ENCODE data around the gene LARGE1.

Gene LARGE1

DNA sequence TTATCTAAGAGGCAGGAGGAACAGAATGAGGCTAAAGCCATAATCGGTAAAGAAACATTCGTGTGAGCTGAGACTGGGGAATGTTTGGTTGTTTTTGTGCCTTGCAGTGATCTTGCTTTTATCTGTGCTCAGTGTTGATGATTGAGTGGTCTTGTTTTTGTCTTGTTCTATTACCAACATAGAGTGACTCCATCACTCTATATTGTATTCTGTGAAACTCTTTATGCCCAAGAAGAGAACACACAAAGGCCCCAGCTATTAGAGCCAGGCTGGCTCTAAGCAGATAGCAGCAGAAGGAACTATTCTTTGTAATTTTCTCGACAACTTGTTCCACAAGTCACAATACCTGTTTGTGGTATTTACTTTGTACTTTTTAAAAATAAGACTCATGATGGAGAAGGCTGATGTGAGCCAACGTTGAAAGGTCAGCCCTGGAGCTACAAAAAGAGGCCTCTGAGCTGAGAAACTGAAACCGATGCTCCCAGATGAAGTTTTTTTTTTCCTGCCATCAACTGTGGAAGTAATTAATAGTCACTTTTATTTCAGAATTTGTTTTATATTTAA lies 68.4 kb downstream of the LARGE1 start:
- no peak for DNase-seq

DNA sequence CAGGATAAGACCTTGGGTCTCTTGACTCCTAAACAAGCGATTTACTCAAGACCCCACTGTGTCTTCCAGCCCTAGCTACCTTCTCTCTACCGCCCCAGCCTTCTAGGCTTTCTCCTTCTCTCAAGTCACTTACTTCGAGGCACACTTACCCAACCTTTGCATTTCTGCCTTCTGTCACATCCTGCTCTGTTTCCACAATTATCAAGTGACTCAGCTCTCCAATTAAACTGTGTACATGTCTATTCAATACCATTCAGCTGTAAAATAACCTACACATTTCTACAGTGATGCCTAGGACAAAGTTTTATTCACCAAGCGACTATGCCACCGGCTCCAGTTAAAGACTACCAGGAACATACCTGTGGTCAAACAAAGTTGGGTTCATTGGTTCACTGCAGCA lies 69.0 kb downstream of the LARGE1 start:
- no peak for DNase-seq

DNA sequence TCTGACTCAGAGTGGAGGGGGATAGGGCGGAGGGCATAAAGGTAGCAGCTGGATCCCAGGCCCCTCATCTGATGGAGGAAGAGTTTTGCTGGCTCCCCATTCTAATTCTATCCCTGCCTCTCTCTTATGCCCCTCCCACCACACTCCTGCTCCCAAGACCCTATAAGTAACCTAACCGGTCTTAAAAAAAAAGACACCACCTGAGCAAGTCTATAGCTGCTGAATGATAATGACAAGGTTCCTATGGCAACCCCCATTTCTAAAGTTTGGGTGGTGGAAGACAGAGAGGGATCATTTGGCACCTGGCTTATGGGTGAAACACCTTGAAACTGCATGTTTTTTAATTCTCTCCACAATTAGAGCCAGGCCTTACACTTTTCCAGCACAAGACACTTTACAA lies 69.6 kb downstream of the LARGE1 start:
- DNase-seq, result peak; percentile 27

DNA sequence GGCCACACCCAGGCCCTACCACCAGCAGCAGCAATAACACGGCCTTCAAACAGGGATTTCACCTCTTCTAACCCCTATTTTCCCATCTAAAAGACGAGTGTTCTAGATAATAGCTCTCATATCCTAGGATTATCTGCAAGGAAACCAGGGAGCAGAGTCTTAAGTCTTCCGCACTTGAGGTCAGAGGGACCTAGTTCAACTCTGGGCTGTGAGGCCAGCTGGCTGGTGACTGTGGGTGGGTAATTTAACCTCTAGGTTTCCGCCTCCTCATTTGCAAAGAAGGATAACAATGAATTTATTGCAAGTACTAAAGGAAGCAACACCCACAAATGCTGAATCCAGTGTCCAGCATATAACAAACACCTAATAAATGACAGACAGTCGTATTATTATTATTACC lies 70.1 kb downstream of the LARGE1 start:
- no peak for DNase-seq

DNA sequence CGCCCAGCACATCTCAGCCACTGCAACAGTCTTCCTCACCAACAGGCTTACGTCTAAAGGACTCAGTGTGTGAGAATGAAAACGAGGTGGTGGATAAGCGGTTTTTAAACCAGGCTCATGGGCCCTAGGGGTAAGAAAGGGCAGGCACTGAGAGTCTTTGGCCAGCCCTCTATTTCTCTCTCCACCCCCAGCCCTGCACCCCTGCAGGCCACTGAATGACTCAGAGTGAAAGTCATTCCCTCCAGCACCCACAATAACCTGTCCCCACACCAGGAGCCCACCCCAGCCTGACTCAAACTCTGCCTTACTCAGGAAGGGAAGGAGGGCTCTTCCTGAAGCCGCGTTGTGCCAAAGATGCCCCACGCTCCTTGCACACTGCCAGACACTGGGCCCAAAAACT lies 72.0 kb downstream of the LARGE1 start:
- DNase-seq, result no peak

DNA sequence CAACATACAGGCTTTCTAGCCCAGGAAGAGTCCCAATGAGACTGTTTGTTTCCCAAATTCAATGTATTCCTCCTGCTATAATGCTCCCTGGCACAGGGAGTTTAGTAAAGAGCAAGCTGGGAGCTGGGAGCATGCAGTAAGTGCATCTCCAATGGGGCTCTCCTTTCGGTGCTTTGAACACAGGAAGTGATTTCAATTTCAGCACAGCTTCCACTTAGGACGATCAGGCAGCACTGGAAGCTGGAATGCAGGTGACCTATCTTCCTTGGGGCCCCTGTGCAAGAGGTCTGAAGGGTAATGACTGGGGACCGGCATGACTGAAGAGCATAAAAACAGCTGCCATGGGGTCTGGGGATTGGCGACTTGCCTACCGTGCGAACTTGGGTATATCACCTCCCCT lies 76.0 kb downstream of the LARGE1 start:
- DNase-seq, result no peak

DNA sequence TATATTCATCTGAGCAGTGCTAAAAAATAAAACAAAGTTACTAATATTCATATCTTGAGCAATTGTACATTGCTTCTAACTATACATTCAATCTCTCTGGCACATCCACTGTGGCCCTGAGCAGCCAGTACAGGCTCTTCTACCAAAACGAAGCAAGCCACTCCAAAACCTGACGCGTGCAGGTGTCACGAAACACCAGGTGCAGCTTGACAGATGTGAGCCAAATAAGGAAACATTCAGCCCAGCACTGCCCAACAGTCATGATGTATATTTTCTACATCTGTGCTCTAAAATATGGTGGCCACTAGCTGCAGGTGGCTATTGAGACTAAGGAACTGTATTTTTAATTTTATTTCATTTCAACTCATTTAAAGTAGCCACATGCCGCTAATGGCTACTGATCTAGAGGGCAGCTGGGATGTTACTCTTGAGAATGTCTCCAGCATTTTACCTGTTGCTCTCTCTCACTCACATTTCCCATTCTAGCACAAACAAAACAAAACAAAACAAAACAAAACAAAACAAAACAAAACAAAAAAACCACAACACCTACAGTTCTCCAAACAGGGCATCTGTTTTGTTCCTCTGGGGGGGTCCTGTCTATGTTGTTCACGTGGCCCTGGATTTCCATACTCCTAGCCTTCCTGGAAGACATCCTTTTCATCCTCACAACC lies 77.7 kb downstream of the LARGE1 start:
- peak; percentile 83 for DNase-seq

DNA sequence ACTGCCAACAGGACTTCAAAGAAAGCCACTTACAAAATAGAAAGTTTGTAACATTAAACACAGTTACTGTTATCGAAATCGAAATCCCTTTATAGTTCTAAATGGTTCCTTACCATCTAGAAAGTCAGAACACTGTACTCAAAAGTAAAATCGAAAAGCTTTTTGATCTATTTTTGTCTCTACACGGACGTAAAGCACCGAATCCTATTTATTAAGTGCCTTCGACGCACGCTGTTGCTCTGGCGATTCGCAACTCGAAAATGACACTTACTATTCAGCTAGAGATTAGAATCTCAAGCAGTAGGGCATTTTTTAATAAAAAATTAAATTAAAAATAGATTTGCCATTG lies 78.3 kb downstream of the LARGE1 start:
- no peak for DNase-seq

DNA sequence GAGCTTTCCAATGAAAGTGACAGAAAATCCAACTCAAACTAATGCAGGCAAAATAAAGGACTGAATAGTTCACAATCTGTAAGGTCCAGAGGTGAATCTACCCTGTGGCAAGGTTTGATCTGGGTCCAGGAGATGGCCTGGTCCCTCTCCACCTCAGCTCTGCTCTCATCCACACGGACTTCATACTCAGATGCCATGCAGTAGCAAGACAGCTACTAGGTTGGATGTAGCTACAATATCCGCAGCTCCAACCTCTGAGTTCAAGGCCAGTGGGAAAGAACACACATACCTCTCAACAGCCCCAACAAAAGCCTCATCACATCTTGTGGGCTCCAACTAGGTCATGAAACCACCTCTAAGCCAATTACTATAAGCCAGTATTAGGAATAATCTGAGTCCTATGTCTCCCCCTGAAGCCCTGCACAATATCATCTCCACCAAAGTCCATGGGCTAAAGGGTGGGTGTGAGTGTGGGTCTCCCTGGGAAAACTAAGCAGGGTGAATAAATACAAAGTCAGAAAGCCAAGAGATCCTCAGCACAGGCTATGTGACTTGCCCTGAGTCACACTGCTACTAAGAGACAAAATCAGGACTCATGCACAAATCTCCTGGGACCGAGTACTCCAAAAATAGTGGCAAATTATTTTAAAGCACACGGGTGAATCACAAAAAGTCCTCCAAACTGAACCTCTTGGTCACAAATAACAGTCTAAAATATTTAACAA lies 78.8 kb downstream of the LARGE1 start:
- DNase-seq, result no peak

DNA sequence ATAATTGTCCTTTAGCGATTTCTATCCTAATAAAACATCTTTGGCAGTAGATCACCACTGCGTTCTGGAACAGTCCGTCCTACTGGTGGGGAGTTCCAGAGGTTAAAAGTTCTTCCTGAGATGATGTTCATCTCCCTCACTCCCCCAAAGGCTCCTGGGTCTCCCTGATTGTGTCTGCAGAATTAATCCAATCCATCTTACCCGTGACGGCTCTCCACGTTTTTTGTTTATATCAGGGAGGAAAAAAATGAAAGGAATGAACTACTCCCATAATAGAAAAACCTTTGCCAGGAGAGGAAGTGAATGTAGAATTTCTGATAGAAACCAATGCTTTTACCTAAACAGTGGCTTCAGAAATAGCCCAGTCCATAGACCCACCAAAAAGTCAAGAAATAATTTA lies 81.6 kb downstream of the LARGE1 start:
- DNase-seq, result no peak

DNA sequence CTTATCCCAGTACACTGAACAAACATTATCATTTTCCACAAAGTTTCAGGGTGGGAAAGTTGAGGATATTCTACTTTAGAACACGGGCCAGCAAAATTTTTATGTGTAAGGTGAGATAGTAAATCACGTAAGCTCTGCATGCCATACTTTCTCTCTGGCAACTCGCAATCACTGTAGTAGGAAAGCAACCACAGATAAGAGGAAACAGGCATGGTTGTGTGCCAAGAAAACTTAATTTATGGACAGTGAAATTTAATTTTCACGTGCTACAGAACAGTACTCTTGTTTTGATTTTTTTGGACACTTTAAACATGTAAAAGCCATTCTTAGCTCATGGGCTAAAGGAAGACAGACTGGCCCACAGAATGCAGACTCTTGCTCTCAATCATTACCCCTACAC lies 82.5 kb downstream of the LARGE1 start:
- DNase-seq, result no peak

DNA sequence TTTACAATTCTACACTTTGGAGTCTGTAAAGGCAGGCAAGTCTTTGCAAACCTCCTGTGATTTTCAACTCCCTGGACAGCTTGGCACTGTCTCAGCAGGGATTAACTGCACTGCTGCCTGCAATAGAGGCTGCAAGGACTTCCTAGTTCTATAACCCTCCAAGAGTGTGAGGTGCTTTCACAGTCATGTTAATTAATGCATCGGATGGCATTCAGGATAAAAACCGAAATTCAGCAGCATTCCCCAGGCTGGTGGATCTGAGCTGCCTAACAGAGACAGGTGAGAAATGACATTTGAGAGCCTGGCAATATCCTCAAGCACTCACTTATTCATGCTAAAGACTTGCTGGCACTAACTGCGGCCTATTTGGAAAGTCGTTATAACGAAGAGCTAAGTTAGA lies 85.0 kb downstream of the LARGE1 start:
- DNase-seq, result no peak

DNA sequence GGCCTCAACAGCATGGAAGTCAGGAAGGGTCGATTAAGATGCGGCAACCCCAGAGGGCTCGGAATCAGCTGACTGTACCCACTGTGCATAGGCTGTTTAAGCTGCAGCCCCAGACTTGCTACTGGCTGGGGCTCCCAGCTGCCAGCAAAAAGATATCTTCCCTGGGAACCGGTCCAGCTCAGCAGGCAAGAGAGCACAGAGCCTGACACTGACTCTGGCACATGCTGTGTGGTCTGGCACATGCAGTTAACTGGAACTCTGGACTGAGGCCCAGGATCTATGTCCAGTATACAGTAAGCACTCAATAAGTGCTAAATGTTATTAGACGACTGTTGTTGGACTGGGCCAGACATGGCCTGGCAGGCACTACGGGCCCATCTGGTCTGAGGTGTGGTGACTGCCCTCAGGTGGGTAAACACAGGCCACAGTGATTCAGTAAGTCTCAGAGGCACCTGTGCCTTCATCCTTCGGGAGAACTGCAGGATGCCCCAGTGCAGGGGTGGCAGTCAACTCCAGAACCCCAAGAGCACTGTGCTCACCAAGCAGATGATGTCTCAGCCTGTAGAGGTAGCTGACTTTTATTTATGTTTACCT lies 87.6 kb downstream of the LARGE1 start:
- DNase-seq, result no peak

DNA sequence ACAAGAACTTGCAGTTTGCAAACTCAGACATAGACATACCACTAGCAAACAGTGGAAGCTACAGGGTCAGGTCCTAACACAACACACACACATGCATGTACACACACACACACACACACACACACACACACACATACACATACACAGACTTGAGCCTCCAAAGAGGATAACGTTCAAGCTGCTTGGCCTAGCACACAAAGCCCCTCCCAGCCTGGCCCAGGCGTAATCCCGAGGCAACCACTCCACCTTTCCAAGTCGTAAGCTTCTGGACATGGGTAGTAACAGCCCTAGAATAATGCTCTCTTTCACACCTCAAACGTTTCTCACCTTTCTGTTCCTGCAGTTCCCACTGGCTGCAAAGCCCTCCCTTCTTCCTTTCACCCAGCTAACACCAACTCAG lies 88.6 kb downstream of the LARGE1 start:
- no peak for DNase-seq

DNA sequence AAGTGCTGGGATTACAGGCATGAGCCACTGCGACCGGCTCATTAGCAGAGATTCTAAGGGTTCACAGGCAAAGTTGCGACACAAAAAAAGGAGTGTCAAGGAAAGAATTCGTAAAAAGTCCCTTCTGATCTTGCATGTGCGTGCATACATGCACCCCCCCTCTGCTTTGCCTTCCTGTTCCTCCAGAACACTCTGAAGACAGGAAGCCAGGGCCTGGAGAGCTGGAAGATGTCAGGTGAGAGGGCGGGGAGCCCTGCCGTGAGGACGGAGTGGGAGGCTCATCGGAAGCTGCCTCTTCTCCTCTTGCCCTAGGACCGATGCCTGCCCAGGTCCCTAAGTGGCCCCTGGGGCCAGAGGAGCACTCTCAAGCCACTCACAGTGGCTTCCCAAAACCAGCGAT lies 89.1 kb downstream of the LARGE1 start:
- DNase-seq, result no peak

DNA sequence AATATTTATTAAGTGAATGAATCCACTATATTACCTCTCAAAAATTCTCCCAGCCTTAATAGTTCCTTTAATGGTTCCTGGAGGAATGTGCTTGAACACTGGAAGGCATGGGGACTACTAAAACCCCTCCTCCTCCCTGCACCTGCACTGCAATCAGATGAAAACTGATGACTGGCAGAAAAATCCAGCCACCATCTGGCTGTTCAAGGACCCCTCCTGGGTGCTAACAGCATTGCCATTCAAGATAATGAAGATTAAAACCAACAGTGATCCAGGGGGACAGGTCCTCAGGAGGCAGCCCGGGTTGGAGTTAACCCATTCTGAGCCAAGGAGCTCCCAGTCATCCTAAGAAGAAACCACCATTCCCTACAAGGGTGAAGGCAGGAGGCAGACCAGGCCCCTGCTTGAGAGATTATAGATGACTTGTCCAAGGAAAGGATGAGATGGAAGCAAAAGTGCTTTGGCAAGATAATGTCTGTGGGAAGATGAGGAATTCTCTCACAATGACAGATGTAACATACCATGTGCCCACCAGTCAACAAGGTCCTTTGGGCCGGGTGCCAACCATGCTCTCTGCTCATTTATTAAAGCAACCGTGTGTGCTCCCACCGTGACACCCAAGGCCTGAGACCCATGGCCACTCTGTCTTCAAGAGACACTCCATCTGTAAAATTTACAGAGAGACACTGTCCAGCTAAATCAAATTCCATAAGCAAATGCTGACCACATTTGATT lies 90.6 kb downstream of the LARGE1 start:
- DNase-seq, result no peak

DNA sequence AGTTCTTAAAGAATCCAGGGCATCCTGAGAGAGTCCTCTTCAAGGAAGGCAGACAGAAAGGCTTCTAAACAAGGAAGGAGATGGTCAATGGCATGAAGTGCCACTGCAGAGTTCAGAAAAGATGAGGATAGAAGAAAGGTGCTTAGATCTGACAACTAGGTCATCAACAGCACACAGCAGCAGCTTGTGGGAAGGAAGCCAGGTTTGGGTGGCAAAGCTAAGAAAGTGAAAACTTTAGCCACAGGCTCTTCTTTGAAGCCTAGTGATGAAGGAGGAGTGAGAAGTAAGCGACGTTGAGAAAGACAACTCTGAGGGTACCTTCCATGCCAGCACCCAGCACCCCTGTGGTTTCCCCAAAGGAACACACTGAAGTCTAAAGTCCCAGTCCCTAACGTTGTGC lies 92.0 kb downstream of the LARGE1 start:
- no peak for DNase-seq

DNA sequence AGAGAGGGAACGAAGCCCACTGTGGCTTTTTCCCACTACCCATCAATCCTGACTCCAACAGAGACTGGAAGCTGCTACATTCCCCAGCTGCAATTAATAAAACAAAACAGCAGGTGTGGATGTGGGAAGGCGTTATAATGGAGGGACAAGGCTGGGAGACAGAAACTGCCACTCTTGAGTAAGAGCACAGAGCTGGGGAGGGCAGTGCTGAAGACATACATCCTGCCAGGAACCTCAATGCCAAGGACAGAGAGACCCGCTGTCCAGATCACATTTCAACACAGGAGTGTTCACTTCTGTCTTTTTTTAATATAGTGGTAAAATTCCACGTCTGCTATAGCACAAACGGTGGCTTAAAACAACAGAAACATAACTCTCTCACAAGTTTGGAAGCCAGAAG lies 94.5 kb downstream of the LARGE1 start:
- DNase-seq, result no peak

DNA sequence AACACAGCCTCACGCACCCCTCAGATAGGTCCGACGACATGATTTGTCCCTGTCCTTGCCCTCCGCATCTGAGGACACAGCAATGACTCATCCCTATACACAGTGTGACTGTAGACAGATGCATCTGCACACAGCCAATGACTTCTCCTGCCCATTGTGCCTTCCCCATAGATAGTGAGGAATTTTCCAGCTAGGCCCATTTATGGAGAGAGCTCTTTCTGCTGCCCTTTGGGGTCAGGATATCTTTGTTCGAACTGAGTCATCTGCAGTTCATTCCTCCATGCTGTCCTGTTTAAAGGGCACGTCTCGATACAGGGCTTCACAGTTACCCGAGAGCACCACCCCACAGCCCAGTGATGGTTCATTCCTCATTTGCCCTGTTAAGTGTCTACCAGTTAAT lies 96.7 kb downstream of the LARGE1 start:
- no peak for DNase-seq

DNA sequence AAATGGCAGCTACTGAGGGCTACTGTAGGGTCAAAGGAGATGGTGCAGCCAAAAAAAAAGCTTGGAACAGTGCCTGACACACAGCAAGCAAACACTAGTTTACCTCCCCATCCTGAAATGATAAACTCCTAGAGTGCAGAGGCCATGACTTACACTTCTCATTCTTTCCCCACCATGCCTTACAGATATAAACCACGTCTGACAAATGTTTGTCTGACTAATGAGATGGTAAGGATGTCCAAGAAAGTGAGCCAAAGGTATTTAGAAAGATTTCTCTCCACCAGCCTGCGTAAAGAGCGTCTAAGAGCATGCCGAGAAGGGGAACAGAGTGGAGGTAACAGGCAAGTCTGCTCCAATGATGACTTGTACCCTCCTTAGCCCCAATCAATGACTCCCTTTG lies 99.0 kb downstream of the LARGE1 start:
- no peak for DNase-seq

DNA sequence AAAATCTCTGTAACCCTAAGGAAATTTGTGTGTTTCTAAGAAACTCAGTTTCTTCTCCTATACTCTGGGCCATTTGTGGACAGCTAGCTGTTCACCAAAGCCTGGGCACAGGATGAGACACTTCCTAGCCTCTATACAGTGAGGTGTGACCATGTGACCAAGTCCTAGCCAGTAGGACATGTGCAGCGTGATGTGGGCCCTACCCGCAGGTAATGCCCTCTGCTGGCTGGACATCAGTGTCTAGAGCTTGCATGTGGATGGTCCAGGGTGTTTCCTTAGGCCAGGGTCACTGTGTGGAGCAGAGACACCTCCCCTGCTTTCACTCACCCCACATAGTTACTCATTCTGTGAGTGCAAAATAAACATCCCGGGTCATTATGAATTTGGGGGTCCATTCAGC lies 100.5 kb downstream of the LARGE1 start:
- no peak for DNase-seq

DNA sequence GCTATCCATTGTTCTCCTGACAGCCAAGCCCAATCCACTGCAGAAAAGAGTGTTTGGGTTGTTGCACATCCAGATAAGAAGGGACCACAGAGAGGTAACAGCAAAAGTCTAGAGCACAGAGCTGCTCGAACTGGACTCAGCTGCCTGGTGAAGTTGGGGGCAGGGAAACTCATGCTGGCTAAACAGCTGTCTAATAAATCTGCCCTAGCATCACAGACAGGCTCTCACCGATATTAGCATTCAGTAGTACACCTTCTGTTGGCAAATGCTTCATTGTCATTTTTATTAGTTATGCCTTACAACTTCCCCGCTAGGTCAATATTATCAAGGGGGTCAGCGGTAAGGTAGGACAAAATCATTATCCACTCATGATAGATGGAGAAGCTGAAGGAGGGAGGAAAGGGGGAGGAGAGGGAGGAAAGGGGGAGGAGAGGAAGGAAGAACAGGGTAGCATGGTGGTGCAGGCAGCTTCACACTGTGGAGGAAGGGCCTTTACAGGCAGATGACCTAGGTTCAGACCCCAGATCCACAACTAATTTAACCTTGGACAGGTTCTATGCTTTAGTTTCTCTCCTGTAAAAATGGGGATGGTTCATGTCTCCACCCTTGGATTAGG lies 102.7 kb downstream of the LARGE1 start:
- no peak for DNase-seq

DNA sequence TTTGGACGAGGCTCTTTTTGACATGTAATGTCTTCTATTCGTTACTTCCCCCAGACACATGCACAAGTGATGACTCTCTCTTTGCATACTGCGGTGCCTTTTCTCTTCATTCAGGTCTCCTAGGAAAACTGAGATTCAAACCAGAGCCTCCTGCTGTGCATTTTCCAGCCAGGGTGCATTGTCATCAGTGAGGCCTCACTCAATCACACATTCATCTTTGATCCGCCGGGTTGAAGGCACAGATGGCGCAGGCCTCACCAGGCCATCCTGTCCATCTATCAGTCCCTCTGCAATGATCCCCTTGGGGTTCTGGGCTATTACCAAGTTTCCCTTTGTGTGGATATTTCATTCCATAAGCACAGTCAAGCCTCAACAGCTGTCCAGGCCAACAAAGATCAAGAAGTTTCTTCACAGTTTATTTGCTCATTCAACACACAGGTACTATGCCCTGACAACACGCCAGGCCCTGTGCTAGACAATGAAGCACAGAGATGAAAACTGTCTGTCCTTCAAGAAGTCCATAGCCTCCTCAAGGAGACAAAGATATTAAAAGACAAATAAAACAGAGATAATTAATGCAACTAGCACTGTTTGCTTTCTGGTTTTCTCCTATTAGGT lies 107.8 kb downstream of the LARGE1 start:
- no peak for DNase-seq

Data from NCI-H1105 (cell line).